ENCODE results near the gene KDM6A.
"Not testable (repeated sequence)": the region's sequence is repeated elsewhere in the genome, so short reads cannot be mapped to it uniquely, and the experiment has no call there.

KDM6A gene

DNA sequence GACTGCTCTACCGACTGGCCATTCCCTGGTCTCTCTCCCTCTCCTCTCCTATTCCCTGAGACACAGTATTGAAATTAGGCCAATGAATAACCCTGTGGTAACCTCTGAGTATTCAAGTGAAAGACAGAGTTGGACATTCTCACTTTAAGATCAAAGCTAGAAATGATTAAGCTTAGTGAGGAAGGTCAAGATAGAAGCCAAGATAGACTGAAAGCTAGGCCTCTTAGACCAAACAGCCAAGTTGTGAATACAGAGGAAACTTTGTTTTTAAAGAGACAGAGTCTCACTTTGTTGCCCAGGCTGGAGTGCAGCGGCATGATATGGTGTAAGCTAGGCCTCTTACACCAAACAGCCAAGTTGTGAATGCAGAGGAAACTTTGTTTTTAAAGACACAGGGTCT, 64.6 kb downstream of the KDM6A start:
- H3K36me3 ChIP-seq (ENCODE audit: insufficient read depth, low read length): no peaks in the 10 kb centered on the region; the same call in 1 of the 2 replicates
- no peaks in the 10 kb centered on the region for H4K20me1 ChIP-seq (ENCODE audit: insufficient read depth, low read length)

DNA sequence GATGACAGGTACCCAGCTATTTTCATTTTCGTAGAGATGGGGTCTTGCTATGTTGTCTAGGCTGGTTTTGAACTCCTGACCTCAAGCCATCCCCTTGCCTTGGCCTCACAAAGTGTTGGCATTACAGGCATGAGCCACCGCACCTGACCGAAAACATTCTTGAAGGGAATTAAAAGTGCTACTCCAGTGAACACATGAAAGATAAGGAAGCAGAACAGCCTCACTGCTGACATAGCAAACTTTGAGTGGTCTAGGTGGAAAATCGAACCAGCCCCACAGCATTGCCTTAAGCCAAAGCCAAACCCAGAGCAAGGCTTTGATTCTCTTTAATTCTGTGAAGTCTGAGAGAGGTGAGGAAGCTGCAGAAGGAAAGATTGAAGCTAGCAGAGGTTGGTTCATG, 65.1 kb downstream of the KDM6A start:
- Histone ChIP-seq H3K27ac (ENCODE audit: low read depth, low read length, poor library complexity, severe bottlenecking) (no peak overlapping the region), H3F3A (ENCODE audit: insufficient read depth, low read length) (no peaks in the 10 kb centered on the region), H3K4me3 (ENCODE audit: low read depth, low read length, poor library complexity, severe bottlenecking) (no peak overlapping the region), H3K79me2 (ENCODE audit: insufficient read depth, low read length) (peaks cover 71% of the 10 kb centered on the region), H3K9me3 (ENCODE audit: low read length) (no peaks in the 10 kb centered on the region), H3K27me3 (ENCODE audit: insufficient read depth, low read length) (no peaks in the 10 kb centered on the region), H2AFZ (ENCODE audit: low read length) (no peak overlapping the region), H4K20me1 (ENCODE audit: insufficient read depth, low read length) (no peaks in the 10 kb centered on the region), H3K36me3 (ENCODE audit: insufficient read depth, low read length) (no peaks in the 10 kb centered on the region; the same call in 1 of the 2 replicates), H3K9me2 (ENCODE audit: low read depth, low read length) (no peaks in the 10 kb centered on the region), H3K4me2 (ENCODE audit: low read length) (no peak overlapping the region), H3K4me1 (ENCODE audit: insufficient read depth, low read length, severe bottlenecking) (no peaks in the 10 kb centered on the region), H3K9ac (ENCODE audit: low read length) (no peak overlapping the region)
- no peak for TF ChIP-seq EZH2 (IDR thresholded peaks at IDR 0.05; ENCODE audit: borderline replicate concordance, low read length)
- TF ChIP-seq, protein P1, sequence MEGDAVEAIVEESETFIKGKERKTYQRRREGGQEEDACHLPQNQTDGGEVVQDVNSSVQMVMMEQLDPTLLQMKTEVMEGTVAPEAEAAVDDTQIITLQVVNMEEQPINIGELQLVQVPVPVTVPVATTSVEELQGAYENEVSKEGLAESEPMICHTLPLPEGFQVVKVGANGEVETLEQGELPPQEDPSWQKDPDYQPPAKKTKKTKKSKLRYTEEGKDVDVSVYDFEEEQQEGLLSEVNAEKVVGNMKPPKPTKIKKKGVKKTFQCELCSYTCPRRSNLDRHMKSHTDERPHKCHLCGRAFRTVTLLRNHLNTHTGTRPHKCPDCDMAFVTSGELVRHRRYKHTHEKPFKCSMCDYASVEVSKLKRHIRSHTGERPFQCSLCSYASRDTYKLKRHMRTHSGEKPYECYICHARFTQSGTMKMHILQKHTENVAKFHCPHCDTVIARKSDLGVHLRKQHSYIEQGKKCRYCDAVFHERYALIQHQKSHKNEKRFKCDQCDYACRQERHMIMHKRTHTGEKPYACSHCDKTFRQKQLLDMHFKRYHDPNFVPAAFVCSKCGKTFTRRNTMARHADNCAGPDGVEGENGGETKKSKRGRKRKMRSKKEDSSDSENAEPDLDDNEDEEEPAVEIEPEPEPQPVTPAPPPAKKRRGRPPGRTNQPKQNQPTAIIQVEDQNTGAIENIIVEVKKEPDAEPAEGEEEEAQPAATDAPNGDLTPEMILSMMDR (IDR thresholded peaks at IDR 0.05; ENCODE audit: low read length): no peak

More for the DNA sequence above, 64.6 kb downstream of the KDM6A start:
- no peak overlapping the region for H3K4me3 ChIP-seq (ENCODE audit: low read depth, low read length, poor library complexity, severe bottlenecking)
- no peak overlapping the region for H3K27ac ChIP-seq (ENCODE audit: low read depth, low read length, poor library complexity, severe bottlenecking)
- H3K9me2 ChIP-seq (ENCODE audit: low read depth, low read length): no peaks in the 10 kb centered on the region
- no peak overlapping the region for H3K4me2 ChIP-seq (ENCODE audit: low read length)
- TF ChIP-seq, protein P1 (IDR thresholded peaks at IDR 0.05; ENCODE audit: low read length): no peak
- TF ChIP-seq EZH2 (IDR thresholded peaks at IDR 0.05; ENCODE audit: borderline replicate concordance, low read length): no peak
- no peaks in the 10 kb centered on the region for H3F3A ChIP-seq (ENCODE audit: insufficient read depth, low read length)
- H3K9me3 ChIP-seq (ENCODE audit: low read length): no peaks in the 10 kb centered on the region
- H3K9ac ChIP-seq (ENCODE audit: low read length): no peak overlapping the region
- H3K79me2 ChIP-seq (ENCODE audit: insufficient read depth, low read length): peaks cover 68% of the 10 kb centered on the region
- no peaks in the 10 kb centered on the region for H3K4me1 ChIP-seq (ENCODE audit: insufficient read depth, low read length, severe bottlenecking)
- no peak overlapping the region for H2AFZ ChIP-seq (ENCODE audit: low read length)
- H3K27me3 ChIP-seq (ENCODE audit: insufficient read depth, low read length): no peaks in the 10 kb centered on the region

DNA sequence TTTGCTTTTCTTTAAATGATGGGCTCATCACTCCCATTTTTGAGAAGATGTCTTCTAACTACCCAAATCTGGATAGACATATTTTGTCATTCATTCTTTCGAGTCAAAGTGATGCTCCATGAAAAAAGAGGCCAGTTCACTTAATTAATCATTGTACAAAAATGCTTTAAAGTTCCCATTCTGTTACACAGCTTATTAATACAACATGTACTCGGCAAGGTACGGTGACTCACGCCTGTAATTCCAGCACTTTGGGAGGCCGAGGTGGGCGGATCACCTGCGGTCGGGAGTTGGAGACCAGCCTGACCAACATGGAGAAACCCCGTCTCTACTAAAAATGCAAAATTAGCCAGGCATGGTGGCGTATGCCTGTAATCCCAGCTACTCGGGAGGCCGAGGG, 67.6 kb downstream of the KDM6A start:
- H3F3A ChIP-seq (ENCODE audit: insufficient read depth, low read length); H3K27me3 ChIP-seq (ENCODE audit: insufficient read depth, low read length); H3K9ac ChIP-seq (ENCODE audit: low read length); H3K9me3 ChIP-seq (ENCODE audit: low read length); H3K36me3 ChIP-seq (ENCODE audit: insufficient read depth, low read length); H3K4me2 ChIP-seq (ENCODE audit: low read length); H4K20me1 ChIP-seq (ENCODE audit: insufficient read depth, low read length); H2AFZ ChIP-seq (ENCODE audit: low read length); H3K9me2 ChIP-seq (ENCODE audit: low read depth, low read length); H3K4me3 ChIP-seq (ENCODE audit: low read depth, low read length, poor library complexity, severe bottlenecking); H3K4me1 ChIP-seq (ENCODE audit: insufficient read depth, low read length, severe bottlenecking); H3K27ac ChIP-seq (ENCODE audit: low read depth, low read length, poor library complexity, severe bottlenecking): not testable (repeated sequence)
- peaks cover 71% of the 10 kb centered on the region for H3K79me2 ChIP-seq (ENCODE audit: insufficient read depth, low read length)

DNA sequence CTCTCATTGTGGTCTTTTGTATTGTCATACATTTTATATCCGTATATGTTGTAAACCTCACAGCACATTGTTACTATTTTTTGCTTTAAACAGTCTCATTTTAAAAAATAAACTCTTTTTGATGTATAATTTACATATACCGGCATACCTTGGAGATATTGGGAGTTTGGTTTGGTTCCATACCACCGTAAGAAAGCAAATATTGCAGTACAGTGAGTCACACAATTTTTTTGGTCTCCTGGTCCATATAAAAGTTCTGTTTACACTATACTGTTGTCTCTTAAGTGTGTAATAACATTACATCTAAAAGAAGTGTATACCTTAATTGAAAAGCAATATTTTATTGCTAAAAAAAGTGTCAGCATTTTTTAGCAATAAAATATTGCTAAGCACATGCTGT, 70.0 kb downstream of the KDM6A start:
- no peaks in the 10 kb centered on the region for H4K20me1 ChIP-seq (ENCODE audit: insufficient read depth, low read length)
- no peak for TF ChIP-seq EZH2 (IDR thresholded peaks at IDR 0.05; ENCODE audit: borderline replicate concordance, low read length)
- H3K4me2 ChIP-seq (ENCODE audit: low read length): no peak overlapping the region
- no peaks in the 10 kb centered on the region for H3K27me3 ChIP-seq (ENCODE audit: insufficient read depth, low read length)
- peaks cover 70% of the 10 kb centered on the region for H3K79me2 ChIP-seq (ENCODE audit: insufficient read depth, low read length)
- no peaks in the 10 kb centered on the region for H3K9me2 ChIP-seq (ENCODE audit: low read depth, low read length)
- H3K9ac ChIP-seq (ENCODE audit: low read length): no peak overlapping the region
- H3K27ac ChIP-seq (ENCODE audit: low read depth, low read length, poor library complexity, severe bottlenecking): no peak overlapping the region
- no peaks in the 10 kb centered on the region; the same call in 1 of the 2 replicates for H3K36me3 ChIP-seq (ENCODE audit: insufficient read depth, low read length)
- H2AFZ ChIP-seq (ENCODE audit: low read length): no peak overlapping the region
- H3K9me3 ChIP-seq (ENCODE audit: low read length): no peaks in the 10 kb centered on the region
- H3F3A ChIP-seq (ENCODE audit: insufficient read depth, low read length): no peaks in the 10 kb centered on the region
- H3K4me3 ChIP-seq (ENCODE audit: low read depth, low read length, poor library complexity, severe bottlenecking): no peak overlapping the region
- H3K4me1 ChIP-seq (ENCODE audit: insufficient read depth, low read length, severe bottlenecking): no peaks in the 10 kb centered on the region
